Measurements from ENCODE around the gene SHKBP1. TPM values are rescaled to one million over a fixed set of nuclear protein-coding genes. Genes with fewer than 3 reads are reported as not detected.

SHKBP1 gene
- total RNA-seq, 1 donor from 2014 or later: 56.3 TPM

DNA sequence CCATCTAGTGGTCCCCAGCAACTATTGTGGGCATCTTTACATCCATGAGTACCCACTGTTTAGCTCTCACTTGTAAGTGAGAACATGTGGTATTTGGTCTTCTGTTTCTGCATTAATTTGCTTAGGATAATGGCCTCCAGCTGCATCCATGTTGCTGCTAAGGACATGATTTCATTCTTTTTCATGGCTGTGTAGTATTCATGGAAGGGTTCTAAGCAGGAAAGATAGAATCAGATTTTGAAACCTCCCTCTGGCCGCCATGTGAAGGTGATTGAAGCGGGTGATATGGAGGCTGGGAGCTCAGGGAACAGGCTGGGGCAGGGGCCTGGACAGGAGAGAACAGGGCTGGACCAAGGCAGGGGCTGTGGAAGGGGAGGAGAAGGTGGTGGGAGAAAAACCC is 44.6 kb downstream of the SHKBP1 start:
- FAIRE-seq: no peak
- no peak overlapping the region for H3K9ac ChIP-seq (ENCODE audit: low read length)
- Mint-ChIP-seq H3K27ac (ENCODE audit: unreplicated experiment) (peak overlapping the region; percentile 69), H3K9me3 (ENCODE audit: unreplicated experiment) (no peaks in the 10 kb centered on the region), H3K36me3 (ENCODE audit: low read depth, unreplicated experiment) (peaks cover 23% of the 10 kb centered on the region), H3K4me3 (ENCODE audit: unreplicated experiment) (no peak overlapping the region), H3K4me1 (ENCODE audit: low read depth, unreplicated experiment) (peaks cover 9% of the 10 kb centered on the region), H3K27me3 (ENCODE audit: low read depth, unreplicated experiment) (no peaks in the 10 kb centered on the region)
- H3K4me2 ChIP-seq (ENCODE audit: low read length): no peak overlapping the region
- H3K4me3 ChIP-seq (ENCODE audit: insufficient read depth, low read depth, low read length): no peak overlapping the region
- no peak for DNase-seq (ENCODE audit: low read depth)
- H3K36me3 ChIP-seq (ENCODE audit: insufficient read depth, low read length): peaks cover 24% of the 10 kb centered on the region
- H3K27me3 ChIP-seq (ENCODE audit: insufficient read depth, low read length): no peaks in the 10 kb centered on the region
- no peaks in the 10 kb centered on the region for H3K79me2 ChIP-seq (ENCODE audit: insufficient read depth, low read length)
- peaks cover 23% of the 10 kb centered on the region for H3K4me1 ChIP-seq (ENCODE audit: insufficient read depth, low read length)
- no peak overlapping the region for H3K27ac ChIP-seq (ENCODE audit: low read depth, low read length)
- H4K20me1 ChIP-seq (ENCODE audit: insufficient read depth, low read length): no peaks in the 10 kb centered on the region
- H2AFZ ChIP-seq (ENCODE audit: low read depth, low read length): no peak overlapping the region
- H3K9me3 ChIP-seq (ENCODE audit: insufficient read depth, low read depth, low read length): no peaks in the 10 kb centered on the region
- no peak for TF ChIP-seq EZH2 (IDR thresholded peaks at IDR 0.05; ENCODE audit: insufficient read depth, low read length)
- TF ChIP-seq, protein P1, sequence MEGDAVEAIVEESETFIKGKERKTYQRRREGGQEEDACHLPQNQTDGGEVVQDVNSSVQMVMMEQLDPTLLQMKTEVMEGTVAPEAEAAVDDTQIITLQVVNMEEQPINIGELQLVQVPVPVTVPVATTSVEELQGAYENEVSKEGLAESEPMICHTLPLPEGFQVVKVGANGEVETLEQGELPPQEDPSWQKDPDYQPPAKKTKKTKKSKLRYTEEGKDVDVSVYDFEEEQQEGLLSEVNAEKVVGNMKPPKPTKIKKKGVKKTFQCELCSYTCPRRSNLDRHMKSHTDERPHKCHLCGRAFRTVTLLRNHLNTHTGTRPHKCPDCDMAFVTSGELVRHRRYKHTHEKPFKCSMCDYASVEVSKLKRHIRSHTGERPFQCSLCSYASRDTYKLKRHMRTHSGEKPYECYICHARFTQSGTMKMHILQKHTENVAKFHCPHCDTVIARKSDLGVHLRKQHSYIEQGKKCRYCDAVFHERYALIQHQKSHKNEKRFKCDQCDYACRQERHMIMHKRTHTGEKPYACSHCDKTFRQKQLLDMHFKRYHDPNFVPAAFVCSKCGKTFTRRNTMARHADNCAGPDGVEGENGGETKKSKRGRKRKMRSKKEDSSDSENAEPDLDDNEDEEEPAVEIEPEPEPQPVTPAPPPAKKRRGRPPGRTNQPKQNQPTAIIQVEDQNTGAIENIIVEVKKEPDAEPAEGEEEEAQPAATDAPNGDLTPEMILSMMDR (IDR thresholded peaks at IDR 0.05; ENCODE audit: insufficient read depth, low read depth, low read length): no peak

DNA sequence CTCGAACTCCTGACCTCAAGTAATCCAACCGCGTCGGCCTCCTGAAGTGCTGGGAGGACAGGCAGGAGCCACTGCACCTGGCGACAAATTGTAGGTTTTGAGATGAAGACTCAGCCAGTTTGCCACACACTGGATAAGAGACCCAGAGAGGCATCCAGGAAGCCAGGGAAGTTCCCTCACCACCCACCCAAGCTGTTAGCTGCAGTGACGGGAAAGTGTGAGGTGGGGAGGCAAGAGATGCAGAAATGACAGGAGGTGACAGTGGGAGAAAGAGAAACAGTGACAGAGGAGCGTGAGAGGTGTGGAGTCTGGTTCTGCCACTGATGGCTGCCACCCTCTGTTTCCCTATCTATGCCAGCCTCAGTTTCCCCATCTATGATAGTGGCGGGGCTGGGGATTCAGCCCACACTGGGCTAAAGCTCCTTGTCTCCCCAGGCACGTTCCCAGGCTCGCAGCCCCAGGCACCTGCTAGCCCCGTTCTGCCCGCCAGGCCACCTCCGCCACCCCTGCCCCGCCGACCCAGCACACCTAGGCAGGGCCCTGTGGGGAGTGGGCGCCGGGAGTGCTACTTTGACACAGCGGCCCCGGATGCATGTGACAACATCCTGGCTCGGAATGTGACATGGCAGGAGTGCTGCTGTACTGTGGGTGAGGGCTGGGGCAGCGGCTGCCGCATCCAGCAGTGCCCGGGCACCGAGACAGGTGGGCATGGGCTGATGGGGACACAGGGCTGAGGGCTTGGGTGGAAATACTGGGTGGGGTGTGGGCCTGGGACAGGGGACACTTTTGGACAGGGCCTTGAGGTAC is 45.5 kb downstream of the SHKBP1 start:
- peaks cover 25% of the 10 kb centered on the region for H3K36me3 Mint-ChIP-seq (ENCODE audit: low read depth, unreplicated experiment)
- Histone ChIP-seq H3K4me3 (ENCODE audit: insufficient read depth, low read depth, low read length) (no peak overlapping the region), H3K9me3 (ENCODE audit: insufficient read depth, low read depth, low read length) (no peaks in the 10 kb centered on the region), H3K79me2 (ENCODE audit: insufficient read depth, low read length) (no peaks in the 10 kb centered on the region), H3K9ac (ENCODE audit: low read length) (peak overlapping the region; percentile 27), H3K27ac (ENCODE audit: low read depth, low read length) (peak overlapping the region; percentile 76), H3K27me3 (ENCODE audit: insufficient read depth, low read length) (no peaks in the 10 kb centered on the region), H2AFZ (ENCODE audit: low read depth, low read length) (no peak overlapping the region), H3K4me1 (ENCODE audit: insufficient read depth, low read length) (peaks cover 23% of the 10 kb centered on the region), H3K36me3 (ENCODE audit: insufficient read depth, low read length) (peaks cover 24% of the 10 kb centered on the region), H4K20me1 (ENCODE audit: insufficient read depth, low read length) (no peaks in the 10 kb centered on the region), H3K4me2 (ENCODE audit: low read length) (no peak overlapping the region)
- no peaks in the 10 kb centered on the region for H3K27me3 Mint-ChIP-seq (ENCODE audit: low read depth, unreplicated experiment)
- no peak for FAIRE-seq
- H3K4me1 Mint-ChIP-seq (ENCODE audit: low read depth, unreplicated experiment): peaks cover 9% of the 10 kb centered on the region
- no peak for DNase-seq (ENCODE audit: low read depth)
- no peak for TF ChIP-seq EZH2 (IDR thresholded peaks at IDR 0.05; ENCODE audit: insufficient read depth, low read length)
- TF ChIP-seq, protein P1 (IDR thresholded peaks at IDR 0.05; ENCODE audit: insufficient read depth, low read depth, low read length): no peak
- H3K9me3 Mint-ChIP-seq (ENCODE audit: unreplicated experiment): no peaks in the 10 kb centered on the region
- H3K27ac Mint-ChIP-seq (ENCODE audit: unreplicated experiment): peak overlapping the region; percentile 48
- H3K4me3 Mint-ChIP-seq (ENCODE audit: unreplicated experiment): no peak overlapping the region

DNA sequence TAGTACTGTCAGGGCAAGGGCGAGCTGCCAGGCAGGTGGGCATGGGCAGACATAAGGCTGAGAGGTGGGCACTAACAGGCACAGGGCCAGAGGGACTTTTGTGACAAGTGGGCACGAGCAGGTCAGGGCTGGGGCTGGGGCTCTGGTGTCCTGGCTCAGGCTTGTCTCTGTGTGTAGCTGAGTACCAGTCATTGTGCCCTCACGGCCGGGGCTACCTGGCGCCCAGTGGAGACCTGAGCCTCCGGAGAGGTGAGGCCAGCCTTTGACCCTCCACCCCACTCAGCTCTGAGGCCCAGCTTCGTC is 46.1 kb downstream of the SHKBP1 start:
- Histone ChIP-seq H3K36me3 (ENCODE audit: insufficient read depth, low read length) (peaks cover 24% of the 10 kb centered on the region), H3K4me1 (ENCODE audit: insufficient read depth, low read length) (peaks cover 23% of the 10 kb centered on the region), H4K20me1 (ENCODE audit: insufficient read depth, low read length) (no peaks in the 10 kb centered on the region), H3K27ac (ENCODE audit: low read depth, low read length) (peak overlapping the region; percentile 76), H2AFZ (ENCODE audit: low read depth, low read length) (no peak overlapping the region), H3K79me2 (ENCODE audit: insufficient read depth, low read length) (no peaks in the 10 kb centered on the region), H3K4me2 (ENCODE audit: low read length) (peak overlapping the region; percentile 74), H3K27me3 (ENCODE audit: insufficient read depth, low read length) (no peaks in the 10 kb centered on the region), H3K4me3 (ENCODE audit: insufficient read depth, low read depth, low read length) (no peak overlapping the region), H3K9ac (ENCODE audit: low read length) (peak overlapping the region; percentile 27), H3K9me3 (ENCODE audit: insufficient read depth, low read depth, low read length) (no peaks in the 10 kb centered on the region)
- Mint-ChIP-seq H3K4me3 (ENCODE audit: unreplicated experiment) (no peak overlapping the region), H3K4me1 (ENCODE audit: low read depth, unreplicated experiment) (peaks cover 9% of the 10 kb centered on the region), H3K27ac (ENCODE audit: unreplicated experiment) (no peak overlapping the region), H3K36me3 (ENCODE audit: low read depth, unreplicated experiment) (peaks cover 25% of the 10 kb centered on the region), H3K27me3 (ENCODE audit: low read depth, unreplicated experiment) (no peaks in the 10 kb centered on the region), H3K9me3 (ENCODE audit: unreplicated experiment) (no peaks in the 10 kb centered on the region)
- DNase-seq (ENCODE audit: low read depth) (no peak), FAIRE-seq (no peak)
- no peak for TF ChIP-seq EZH2 (IDR thresholded peaks at IDR 0.05; ENCODE audit: insufficient read depth, low read length)
- TF ChIP-seq, protein P1 (IDR thresholded peaks at IDR 0.05; ENCODE audit: insufficient read depth, low read depth, low read length): no peak

Data from astrocyte (in vitro differentiated cells and primary cell).